ENCODE results near the gene CXCL3.
A peak's percentile ranks its signal among the peaks of the same experiment; 100 is the strongest.

The CXCL3 gene

GRCh38 chr4:74055096-74055495 is 16.6 kb upstream of the CXCL3 start:
- no peak for DNase-seq

GRCh38 chr4:74054483-74055047 is 16.1 kb upstream of the CXCL3 start:
- DNase-seq: no peak

- no peak for DNase-seq
These were observed 8.7 kb upstream of the CXCL3 start for GRCh38 chr4:74047152-74047551.

- no peak for DNase-seq
These were observed 7.3 kb upstream of the CXCL3 start for GRCh38 chr4:74045772-74046171.

- no peak for DNase-seq
These were observed 6.8 kb upstream of the CXCL3 start for GRCh38 chr4:74045247-74045646.

GRCh38 chr4:74044677-74045076 is 6.2 kb upstream of the CXCL3 start:
- DNase-seq: no peak

- DNase-seq: no peak
These were observed 4.2 kb upstream of the CXCL3 start for GRCh38 chr4:74042681-74043080.

GRCh38 chr4:74041418-74041817 is 2.9 kb upstream of the CXCL3 start:
- DNase-seq: no peak

GRCh38 chr4:74039315-74039763 is 850 bp upstream of the CXCL3 start:
- no peak for DNase-seq

GRCh38 chr4:74038086-74038424 is 434 bp downstream of the CXCL3 start:
- DNase-seq: peak; percentile 53

GRCh38 chr4:74037076-74037955 is 1.2 kb downstream of the CXCL3 start:
- DNase-seq: peak; percentile 12

GRCh38 chr4:74033739-74034138 is 4.8 kb downstream of the CXCL3 start:
- no peak for DNase-seq

GRCh38 chr4:74032064-74032463 is 6.4 kb downstream of the CXCL3 start:
- no peak for DNase-seq

- DNase-seq: no peak
These were observed 6.9 kb downstream of the CXCL3 start for GRCh38 chr4:74031576-74031975.

GRCh38 chr4:74030285-74030684 is 8.2 kb downstream of the CXCL3 start:
- no peak for DNase-seq

- no peak for DNase-seq
These were observed 10.0 kb downstream of the CXCL3 start for GRCh38 chr4:74028504-74028903.

- DNase-seq: no peak
These were observed 14.8 kb downstream of the CXCL3 start for GRCh38 chr4:74023709-74024108.

- DNase-seq: no peak
These were observed 16.9 kb downstream of the CXCL3 start for GRCh38 chr4:74021601-74022000.

- no peak for DNase-seq
These were observed 19.7 kb downstream of the CXCL3 start for GRCh38 chr4:74018771-74019170.

GRCh38 chr4:74018116-74018515 is 20.4 kb downstream of the CXCL3 start:
- DNase-seq: no peak

GRCh38 chr4:74016068-74016467 is 22.4 kb downstream of the CXCL3 start:
- no peak for DNase-seq

GRCh38 chr4:74015126-74015780 is 23.2 kb downstream of the CXCL3 start:
- DNase-seq: no peak

GRCh38 chr4:74014332-74014731 is 24.2 kb downstream of the CXCL3 start:
- DNase-seq: no peak

GRCh38 chr4:74013264-74013663 is 25.2 kb downstream of the CXCL3 start:
- no peak for DNase-seq
